Stimulated activated CD8-positive, alpha-beta memory T cell treated with anti-CD3 and anti-CD28 coated beads, Interleukin-7, amount 100 ng/mL, for 48 hours (primary cell): ENCODE results near the gene IQGAP2.
"Not testable (repeated sequence)": the region's sequence is repeated elsewhere in the genome, so short reads cannot be mapped to it uniquely, and the experiment has no call there.

Experiments
- DNase-seq, 2 donors: peaks; one replicate each; pipeline ENCODE4 v3.0.0-alpha.2; 2020; ENCODE audit warnings: low read depth in 1 of 2; ENCODE audit errors: extremely low read depth in 1 of 2

IQGAP2 gene

GRCh38 chr5:76414788-76415187 is 11.7 kb downstream of the IQGAP2 start:
- DNase-seq, result no peak

- no peak for DNase-seq
Observed at GRCh38 chr5:76415855-76416254, 12.8 kb downstream of the IQGAP2 start.

GRCh38 chr5:76419597-76420298 is 16.7 kb downstream of the IQGAP2 start:
- no peak for DNase-seq

- DNase-seq, result no peak
Observed at GRCh38 chr5:76422227-76422626, 19.1 kb downstream of the IQGAP2 start.

- DNase-seq, result no peak
Observed at GRCh38 chr5:76422742-76423141, 19.7 kb downstream of the IQGAP2 start.

GRCh38 chr5:76425146-76425545 is 22.1 kb downstream of the IQGAP2 start:
- no peak for DNase-seq

- no peak for DNase-seq
Observed at GRCh38 chr5:76425928-76426804, 23.1 kb downstream of the IQGAP2 start.

GRCh38 chr5:76427206-76428140 is 24.4 kb downstream of the IQGAP2 start:
- no peak for DNase-seq

GRCh38 chr5:76428550-76428949 is 25.5 kb downstream of the IQGAP2 start:
- DNase-seq, result not testable (repeated sequence)

- no peak for DNase-seq
Observed at GRCh38 chr5:76433261-76433660, 30.2 kb downstream of the IQGAP2 start.

GRCh38 chr5:76437507-76437906 is 34.4 kb downstream of the IQGAP2 start:
- not testable (repeated sequence) for DNase-seq

- DNase-seq, result no peak
Observed at GRCh38 chr5:76438025-76438424, 34.9 kb downstream of the IQGAP2 start.

GRCh38 chr5:76439201-76439600 is 36.1 kb downstream of the IQGAP2 start:
- no peak for DNase-seq

- DNase-seq, result no peak
Observed at GRCh38 chr5:76439929-76440328, 36.8 kb downstream of the IQGAP2 start.

GRCh38 chr5:76441101-76441500 is 38.0 kb downstream of the IQGAP2 start:
- no peak for DNase-seq

- no peak for DNase-seq
Observed at GRCh38 chr5:76441890-76442673, 39.0 kb downstream of the IQGAP2 start.

GRCh38 chr5:76443066-76443800 is 40.1 kb downstream of the IQGAP2 start:
- no peak for DNase-seq

GRCh38 chr5:76445063-76445462 is 42.0 kb downstream of the IQGAP2 start:
- DNase-seq, result no peak

GRCh38 chr5:76445830-76446229 is 42.7 kb downstream of the IQGAP2 start:
- no peak for DNase-seq

GRCh38 chr5:76446776-76447175 is 43.7 kb downstream of the IQGAP2 start:
- DNase-seq, result no peak
